GM12875 (cell line): Measurements from ENCODE around the gene WNK2.

Experiments
- H3K4me3 ChIP-seq: one replicate; pipeline ENCODE4 v1.5.1; 2011; ENCODE audit warnings: low read depth, low read length, control low read depth
- CTCF ChIP-seq: IDR thresholded peaks from 2 replicates; pipeline ENCODE4 v1.5.1; 2011; ENCODE audit warnings: low read depth, mild to moderate bottlenecking, control low read depth, inconsistent platforms, low read length, moderate library complexity, borderline replicate concordance; ENCODE audit not compliant: insufficient read depth

Gene WNK2

GRCh38 chr9:93260263-93261066, 76.5 kb downstream of the WNK2 start:
- H3K4me3 ChIP-seq, result no peak overlapping the region
- no peak for TF ChIP-seq CTCF

GRCh38 chr9:93261281-93261680, 77.3 kb downstream of the WNK2 start:
- no peak overlapping the region for H3K4me3 ChIP-seq
- TF ChIP-seq CTCF, result no peak

- TF ChIP-seq CTCF, result no peak
- no peak overlapping the region for H3K4me3 ChIP-seq
These were observed 78.0 kb downstream of the WNK2 start for GRCh38 chr9:93261735-93262523.

GRCh38 chr9:93262537-93263310, 78.8 kb downstream of the WNK2 start:
- no peak for TF ChIP-seq CTCF
- H3K4me3 ChIP-seq, result no peak overlapping the region

- no peak overlapping the region for H3K4me3 ChIP-seq
- TF ChIP-seq CTCF, result no peak
These were observed 79.6 kb downstream of the WNK2 start for GRCh38 chr9:93263334-93264229.
